CD4-positive, alpha-beta T cell treated with Interleukin-6 for 4 hours (primary cell): Measurements from ENCODE around the gene ENPP6.
"Not testable (repeated sequence)": the region's sequence is repeated elsewhere in the genome, so short reads cannot be mapped to it uniquely, and the experiment has no call there.

Experiments used
- DNase-seq: peaks from one replicate; pipeline ENCODE4 v3.0.0-alpha.2; 2020; ENCODE audit warnings: mixed read lengths

The ENPP6 gene

GRCh38 chr4:184051262-184051661, 166.4 kb downstream of the ENPP6 start:
- DNase-seq = not testable (repeated sequence)

GRCh38 chr4:184046148-184046547, 171.5 kb downstream of the ENPP6 start:
- DNase-seq = no peak

DNA sequence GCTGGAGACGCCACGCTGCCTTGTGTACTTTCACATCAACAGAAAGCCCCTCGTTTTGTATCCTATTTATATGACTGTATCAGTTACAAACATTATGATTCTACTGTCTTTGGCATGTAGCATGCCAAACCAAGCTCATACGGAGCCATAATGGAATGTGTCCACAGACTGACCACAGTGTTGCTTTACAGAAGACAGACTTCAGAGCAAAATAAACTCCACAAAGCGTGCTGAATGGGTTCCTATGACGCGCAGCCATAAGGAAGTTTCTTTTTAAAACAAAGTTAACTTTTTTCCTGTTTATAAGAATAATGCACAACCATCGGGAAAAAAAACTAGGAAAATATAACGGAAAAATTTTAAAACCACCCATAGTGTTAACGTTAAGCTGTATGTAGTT, 176.5 kb downstream of the ENPP6 start:
- no peak for DNase-seq

DNA sequence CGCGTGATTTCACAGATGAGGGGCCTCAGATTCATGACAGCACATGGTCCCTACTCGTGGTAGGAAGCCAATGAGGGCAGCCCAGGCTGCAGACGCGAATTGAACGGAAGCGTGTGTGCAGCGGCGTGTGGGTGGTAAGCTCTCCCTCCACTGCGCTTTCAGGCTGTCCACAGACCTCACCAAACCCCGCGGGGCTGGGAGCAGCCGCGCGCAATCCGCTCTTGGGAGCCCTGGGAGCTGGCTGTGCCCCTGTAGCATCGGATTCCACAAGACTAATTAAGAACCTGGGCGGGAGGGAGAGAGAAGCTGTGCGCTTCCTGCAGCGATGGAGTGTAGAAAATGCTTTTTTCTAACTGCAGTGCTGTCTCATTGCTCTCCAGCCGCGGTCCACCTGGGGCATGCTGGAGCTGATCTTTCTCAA, 177.7 kb downstream of the ENPP6 start:
- DNase-seq = no peak
